Limb (tissue), 2 donors: Measurements from ENCODE around the gene CPNE1.

Experiments used
- DNase-seq, 2 donors: peaks; one replicate each; pipeline ENCODE4 v3.0.0-alpha.2; 2016; ENCODE audit errors: extremely low spot score in 2 of 2

The CPNE1 gene

GRCh38 chr20:35600176-35600992 is 64.3 kb downstream of the CPNE1 start:
- no peak for DNase-seq

GRCh38 chr20:35599776-35600120 is 65.0 kb downstream of the CPNE1 start:
- DNase-seq: no peak

- DNase-seq: no peak
Observed at GRCh38 chr20:35598899-35599775, 65.6 kb downstream of the CPNE1 start.

GRCh38 chr20:35598476-35598875 is 66.2 kb downstream of the CPNE1 start:
- no peak for DNase-seq

- DNase-seq: no peak
Observed at GRCh38 chr20:35597186-35597585, 67.5 kb downstream of the CPNE1 start.

- DNase-seq: no peak
Observed at GRCh38 chr20:35595901-35596300, 68.8 kb downstream of the CPNE1 start.

- DNase-seq: no peak
Observed at GRCh38 chr20:35595456-35595855, 69.2 kb downstream of the CPNE1 start.

GRCh38 chr20:35592339-35592974 is 72.2 kb downstream of the CPNE1 start:
- no peak for DNase-seq

- no peak for DNase-seq
Observed at GRCh38 chr20:35588397-35588796, 76.3 kb downstream of the CPNE1 start.

- DNase-seq: no peak
Observed at GRCh38 chr20:35587436-35587835, 77.3 kb downstream of the CPNE1 start.

- no peak for DNase-seq
Observed at GRCh38 chr20:35586751-35587425, 77.8 kb downstream of the CPNE1 start.

GRCh38 chr20:35583636-35584560 is 80.8 kb downstream of the CPNE1 start:
- DNase-seq: no peak

- DNase-seq: no peak
Observed at GRCh38 chr20:35582741-35583404, 81.8 kb downstream of the CPNE1 start.

- DNase-seq: no peak
Observed at GRCh38 chr20:35582131-35582530, 82.6 kb downstream of the CPNE1 start.

GRCh38 chr20:35579196-35579595 is 85.5 kb downstream of the CPNE1 start:
- no peak for DNase-seq

GRCh38 chr20:35578469-35578868 is 86.2 kb downstream of the CPNE1 start:
- DNase-seq: no peak

GRCh38 chr20:35576816-35577215 is 87.9 kb downstream of the CPNE1 start:
- DNase-seq: no peak
